NCI-H345 treated with DMSO at 0.1 percent for 48 hours (cell line): Measurements from ENCODE around the gene CAMK2D.

ENCODE experiments used
- DNase-seq: peaks from one replicate; lab custom pipeline; 2025; ENCODE audit not compliant: unreplicated experiment; lab: John Stamatoyannopoulos, UW

CAMK2D gene

DNA sequence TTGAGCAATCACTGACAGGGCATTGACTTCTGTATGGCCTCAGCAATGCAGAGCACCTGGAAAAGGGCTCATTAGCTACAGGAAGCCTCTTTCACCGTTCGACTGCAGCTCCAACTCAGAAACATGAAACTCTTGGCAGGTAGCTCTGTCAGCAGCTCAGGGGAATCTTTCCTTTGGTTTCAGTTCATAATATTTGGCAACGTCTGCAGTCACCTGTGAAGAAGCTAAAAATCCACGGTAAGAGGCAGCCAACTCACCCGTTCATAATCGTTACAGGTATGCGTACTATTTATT is 354.9 kb downstream of the CAMK2D start:
- DNase-seq = peak; percentile 35

DNA sequence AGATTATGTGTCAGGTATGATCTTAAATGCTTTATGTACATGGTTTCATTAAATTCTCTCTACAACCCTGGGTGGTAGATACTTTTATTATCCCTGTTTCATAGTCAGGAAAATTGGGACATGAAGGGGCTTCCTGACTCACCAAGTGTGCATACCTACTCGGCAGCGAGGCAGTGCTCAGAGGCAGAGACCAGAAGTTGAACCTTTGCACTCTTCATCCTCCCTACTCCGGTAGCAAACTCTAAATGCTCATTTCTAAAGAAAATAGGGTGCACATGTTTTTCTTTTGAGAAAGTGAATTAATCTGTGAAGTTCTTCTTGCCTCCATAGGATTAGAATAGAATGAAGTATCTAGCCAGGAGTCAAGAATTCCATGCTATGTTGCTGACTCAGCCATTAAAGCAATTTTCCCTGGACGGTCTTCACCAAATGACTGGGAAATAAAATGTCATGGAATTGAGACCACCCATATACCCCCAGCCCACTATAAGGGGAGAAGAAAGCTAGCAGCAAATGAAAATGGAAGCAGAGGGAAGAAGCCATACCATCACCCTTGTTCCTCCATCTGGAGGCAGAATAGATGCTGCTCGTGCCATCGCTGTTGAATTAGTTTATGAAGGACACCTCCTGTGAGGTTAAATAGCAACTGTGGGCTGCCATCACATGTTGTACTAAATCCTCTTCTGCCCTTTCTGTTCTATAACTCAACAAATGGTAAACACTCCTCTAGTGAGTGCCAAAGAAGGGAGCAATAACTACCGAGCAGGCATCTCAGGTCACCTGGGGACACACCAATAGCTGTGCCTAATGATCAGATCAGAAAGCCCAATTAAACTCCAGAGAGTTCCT is 355.4 kb downstream of the CAMK2D start:
- DNase-seq = no peak

DNA sequence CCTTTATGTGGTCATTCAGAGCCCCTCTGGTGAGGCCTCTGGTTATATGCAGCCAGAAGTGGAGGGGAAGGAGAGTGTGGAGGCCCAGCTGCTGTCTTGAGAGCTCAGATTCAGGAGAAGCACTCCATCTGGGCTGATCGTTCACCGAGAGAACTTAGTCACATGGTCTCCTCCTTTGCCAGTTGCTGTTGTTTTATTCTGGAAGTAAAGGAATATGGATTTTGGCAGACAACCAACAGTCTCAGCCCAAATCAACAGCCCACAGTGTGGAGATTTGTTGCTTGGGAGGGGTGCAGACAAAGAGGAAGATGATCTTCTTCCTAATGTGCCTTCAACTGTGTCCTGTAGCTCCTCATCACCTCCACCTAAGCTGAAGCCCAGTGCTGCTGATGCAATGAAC is 356.7 kb downstream of the CAMK2D start:
- no peak for DNase-seq

DNA sequence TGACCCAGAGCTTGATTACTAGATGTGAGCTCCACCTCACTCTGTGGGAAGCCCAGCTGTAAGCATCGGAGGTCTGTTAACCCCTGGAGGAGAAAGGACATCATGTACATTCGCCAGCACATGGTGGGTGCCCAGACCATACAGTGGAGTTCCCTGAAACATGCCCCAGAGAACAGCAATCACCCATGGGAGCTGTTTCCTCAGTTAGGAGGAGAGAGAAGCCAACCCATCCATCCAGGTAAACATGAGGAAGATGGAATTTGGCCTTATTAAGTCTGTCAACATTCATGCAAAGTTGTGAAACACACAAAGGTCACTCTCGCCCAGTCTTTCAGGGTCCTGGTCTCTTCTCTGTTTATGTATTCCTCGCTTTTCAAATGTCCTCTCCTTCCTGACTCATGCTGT is 357.4 kb downstream of the CAMK2D start:
- DNase-seq = no peak
